ENCODE data around the gene GATM.

Gene GATM, protein sequence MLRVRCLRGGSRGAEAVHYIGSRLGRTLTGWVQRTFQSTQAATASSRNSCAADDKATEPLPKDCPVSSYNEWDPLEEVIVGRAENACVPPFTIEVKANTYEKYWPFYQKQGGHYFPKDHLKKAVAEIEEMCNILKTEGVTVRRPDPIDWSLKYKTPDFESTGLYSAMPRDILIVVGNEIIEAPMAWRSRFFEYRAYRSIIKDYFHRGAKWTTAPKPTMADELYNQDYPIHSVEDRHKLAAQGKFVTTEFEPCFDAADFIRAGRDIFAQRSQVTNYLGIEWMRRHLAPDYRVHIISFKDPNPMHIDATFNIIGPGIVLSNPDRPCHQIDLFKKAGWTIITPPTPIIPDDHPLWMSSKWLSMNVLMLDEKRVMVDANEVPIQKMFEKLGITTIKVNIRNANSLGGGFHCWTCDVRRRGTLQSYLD

DNA sequence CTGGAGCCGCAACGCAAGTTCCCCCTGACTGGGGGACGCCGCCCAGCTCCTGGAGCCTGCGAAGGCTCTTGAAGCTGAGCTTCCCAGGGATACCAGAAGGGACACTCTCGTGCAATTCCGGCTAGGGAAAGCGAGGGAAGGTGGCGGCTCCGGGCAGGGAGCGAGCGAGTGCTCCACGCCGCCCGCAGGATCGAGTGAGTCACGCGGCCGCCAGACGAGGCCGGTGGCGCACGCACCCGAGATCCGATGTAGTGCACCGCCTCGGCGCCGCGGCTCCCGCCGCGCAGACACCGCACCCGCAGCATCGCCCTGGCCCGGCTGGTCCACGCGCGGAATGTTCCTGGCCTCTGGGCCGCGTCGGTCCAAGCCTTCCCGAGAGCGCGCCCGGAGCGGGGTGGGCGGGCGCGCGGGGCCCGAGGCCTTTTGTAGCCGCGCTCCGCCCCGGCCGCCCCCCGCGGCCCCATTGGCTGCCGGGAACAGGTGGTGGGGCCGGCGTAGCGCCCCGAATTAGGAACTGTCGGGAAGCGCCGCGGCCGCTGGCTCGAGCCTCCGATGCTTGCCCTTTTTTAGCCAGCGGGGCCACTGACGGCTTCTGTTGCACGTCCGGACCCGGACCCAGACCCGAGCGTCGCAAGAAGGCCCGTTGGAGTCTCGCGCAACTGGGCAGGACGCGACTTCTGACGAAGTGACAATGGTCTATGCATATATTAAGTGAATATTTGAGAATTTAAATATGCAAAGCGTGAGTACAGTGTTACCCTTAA, at the start of gene GATM:
TSS of gene GATM (minus strand) at position 396 of the 764 bp plus-strand sequence. CDS start at position 305, 91 bp downstream.
- no peak for DNase-seq

DNA sequence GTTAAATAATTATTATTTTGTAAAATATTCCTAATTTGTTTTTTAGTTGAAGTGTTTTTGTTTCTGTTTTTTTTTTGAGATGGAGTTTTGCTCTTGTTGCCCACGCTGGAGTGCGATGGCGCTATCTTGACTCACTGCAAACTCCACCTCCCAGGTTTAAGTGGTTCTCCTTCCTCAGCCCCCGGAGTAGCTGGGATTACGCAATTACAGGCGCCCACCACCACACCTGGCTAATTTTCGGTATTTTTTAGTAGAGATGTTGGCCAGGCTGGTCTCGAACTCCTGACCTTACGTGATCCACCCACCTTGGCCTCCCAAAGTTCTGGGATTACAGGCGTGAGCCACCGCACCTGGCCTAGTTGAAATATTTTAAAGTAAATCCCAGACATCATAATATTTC, 48.7 kb upstream of the GATM start:
- no peak for DNase-seq

DNA sequence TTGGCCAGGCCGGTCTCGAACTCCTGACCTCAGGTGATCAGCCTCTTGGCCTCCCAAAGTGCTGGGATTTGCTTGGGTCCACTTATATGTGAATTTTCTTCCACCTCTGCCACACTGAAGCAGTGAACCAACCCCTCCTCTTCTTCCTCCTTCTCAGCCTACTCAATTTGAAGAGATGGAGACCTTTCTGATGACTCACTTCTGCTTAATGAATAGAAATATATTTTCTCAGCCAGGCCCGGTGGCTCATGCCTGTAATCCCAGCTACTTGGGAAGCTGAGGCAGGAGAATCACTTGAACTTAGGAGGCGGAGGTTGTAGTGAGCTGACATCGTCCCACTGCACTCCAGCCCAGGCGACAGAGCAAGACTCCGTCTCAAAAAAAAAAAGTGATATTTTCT, 46.8 kb upstream of the GATM start:
- DNase-seq = no peak

DNA sequence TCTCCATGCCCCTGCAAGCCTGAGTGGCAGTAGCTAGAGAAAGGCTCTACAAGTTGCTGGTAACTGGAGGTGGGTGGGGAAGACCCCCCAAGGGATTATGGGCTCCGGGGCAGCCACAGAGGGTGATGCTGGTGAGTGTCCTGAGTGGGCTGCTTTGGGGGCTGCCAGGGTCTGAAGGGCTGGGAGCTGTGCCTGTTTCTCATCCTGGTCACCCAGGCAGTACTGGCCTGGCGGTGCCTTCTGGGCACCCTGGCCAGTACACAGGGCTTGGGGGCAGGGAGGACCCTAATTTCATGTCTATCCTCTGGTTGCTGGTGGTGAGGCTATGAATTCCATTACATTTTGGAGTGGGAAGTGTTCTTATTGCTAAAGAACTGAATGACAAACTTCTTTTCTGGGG, 46.1 kb upstream of the GATM start:
- DNase-seq = no peak

DNA sequence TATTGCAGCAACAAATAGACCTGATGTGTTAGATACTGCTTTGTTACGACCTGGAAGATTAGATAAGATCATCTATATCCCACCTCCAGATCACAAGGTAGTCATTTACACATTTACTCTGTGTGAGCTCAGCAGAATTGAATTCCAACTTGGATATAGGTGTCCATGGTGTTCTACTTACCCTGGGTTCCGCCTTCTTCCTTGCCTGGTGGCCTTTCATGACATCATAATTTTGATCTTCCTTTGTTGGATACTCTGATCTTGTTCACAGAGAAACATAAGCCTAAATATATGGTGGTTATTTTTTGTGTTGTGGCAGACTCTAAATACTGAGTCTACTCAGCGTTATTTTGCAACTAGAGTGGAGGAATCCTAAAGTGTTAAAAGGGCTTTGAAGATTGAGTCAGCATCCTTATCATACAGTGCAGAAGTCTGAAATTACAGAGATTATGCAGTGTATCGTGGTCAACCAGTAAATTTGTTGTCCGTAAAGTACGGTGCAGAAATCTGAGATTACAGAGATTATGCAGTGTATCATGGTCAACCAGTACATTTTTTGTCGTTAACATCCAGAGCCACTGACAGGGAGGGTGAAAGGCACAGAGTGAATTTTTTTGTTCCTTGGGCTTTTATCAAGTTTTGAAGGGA, 39.1 kb upstream of the GATM start:
- DNase-seq = no peak

DNA sequence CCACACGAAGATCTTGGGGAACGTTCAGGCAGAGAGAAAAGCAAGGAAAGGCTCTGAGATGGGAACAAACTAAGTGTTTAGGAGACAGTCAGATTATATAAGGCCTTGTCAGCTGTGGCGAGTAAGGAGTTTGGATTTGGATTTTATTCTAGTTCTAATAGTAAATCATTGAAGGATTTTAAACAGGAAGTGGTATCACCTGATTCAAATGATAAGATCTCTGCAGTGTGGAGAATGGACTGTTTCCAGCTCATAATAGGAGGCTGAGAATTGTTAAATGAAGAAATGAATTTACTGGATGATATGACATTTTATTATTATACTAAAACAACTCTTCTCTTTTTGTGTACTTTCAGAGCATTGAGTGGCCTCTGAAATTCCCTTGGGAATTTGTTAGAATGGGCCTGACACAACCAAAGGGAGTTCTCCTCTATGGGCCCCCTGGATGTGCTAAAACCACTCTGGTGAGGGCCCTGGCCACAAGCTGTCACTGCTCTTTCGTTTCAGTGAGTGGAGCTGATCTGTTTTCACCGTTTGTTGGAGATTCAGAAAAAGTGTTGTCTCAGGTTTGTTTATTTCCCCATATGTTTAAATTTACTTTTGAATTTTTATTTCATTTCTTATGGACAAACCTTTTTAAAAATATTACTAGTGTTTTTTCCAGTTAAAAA, 36.0 kb upstream of the GATM start:
- DNase-seq = no peak

DNA sequence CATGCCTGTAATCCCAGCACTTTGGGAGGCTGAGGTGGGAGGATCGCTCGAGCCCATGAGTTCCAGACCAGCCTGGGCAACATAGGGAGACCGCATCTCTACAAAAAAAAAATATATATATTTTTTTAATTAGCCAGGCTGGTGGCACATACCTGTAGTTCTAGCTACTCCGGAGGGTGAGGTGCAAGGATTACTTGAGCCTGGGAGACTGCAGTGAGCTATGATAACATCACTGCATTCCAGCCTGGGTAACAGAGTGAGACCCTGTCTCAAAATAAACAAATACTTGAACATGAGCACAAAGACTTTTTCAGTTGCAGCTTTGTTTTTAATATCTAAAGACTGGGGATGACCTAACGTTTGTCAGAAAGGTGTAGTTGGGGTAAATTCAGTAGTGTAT, 31.3 kb upstream of the GATM start:
- no peak for DNase-seq

DNA sequence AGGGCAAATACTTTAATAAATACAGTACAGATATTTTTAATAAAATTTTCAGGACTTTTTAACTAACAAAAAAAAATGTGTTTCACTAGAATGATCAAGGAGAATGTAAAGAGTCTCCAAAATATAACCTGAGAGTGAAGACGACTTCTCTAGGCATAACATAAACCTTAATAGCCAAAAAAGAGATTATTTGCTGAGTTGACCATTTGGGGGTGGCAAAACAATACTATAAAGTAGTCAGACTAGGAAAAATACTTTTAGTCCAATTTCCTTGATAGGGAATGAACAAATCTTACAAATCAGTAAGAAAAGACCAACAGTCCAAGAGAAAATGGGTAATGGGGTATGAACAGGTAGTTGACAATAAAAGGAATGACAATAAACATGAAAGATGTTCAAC, 29.4 kb upstream of the GATM start:
- no peak for DNase-seq

DNA sequence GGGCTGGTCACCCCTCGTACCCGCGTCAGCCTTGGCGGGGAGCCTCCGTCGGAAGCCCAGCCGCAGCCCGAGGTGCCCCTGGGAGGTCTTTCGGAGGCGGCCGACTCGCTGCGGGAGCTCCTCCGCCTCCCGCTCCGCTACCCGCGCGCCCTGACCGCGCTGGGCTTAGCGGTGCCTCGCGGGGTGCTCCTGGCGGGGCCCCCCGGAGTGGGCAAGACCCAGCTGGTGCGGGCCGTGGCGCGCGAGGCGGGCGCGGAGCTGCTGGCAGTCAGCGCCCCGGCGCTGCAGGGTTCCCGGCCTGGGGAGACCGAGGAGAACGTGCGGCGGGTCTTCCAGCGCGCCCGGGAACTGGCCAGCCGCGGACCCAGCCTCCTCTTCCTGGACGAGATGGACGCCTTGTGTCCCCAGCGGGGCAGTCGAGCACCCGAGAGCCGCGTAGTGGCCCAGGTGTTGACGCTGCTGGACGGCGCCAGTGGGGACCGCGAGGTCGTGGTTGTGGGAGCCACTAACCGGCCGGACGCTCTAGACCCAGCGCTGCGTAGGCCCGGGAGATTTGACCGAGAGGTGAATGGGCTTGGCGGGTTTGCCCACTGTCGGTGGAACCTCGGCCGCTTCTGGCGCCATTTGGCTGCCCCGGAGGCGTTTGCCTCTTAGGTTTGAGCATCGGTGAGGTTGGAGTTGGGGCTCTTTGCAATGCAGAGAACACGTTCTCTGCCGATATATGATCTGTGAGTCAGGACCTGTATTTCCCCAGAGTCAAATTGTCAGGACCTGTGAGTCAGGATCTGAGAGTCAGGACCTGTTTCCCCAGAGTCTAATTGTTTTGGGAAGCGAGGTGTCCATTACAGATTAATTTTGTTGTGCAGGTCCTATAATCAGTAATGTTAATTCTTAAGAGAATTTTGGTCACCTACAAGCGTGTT, 24.9 kb upstream of the GATM start:
- DNase-seq = no peak

DNA sequence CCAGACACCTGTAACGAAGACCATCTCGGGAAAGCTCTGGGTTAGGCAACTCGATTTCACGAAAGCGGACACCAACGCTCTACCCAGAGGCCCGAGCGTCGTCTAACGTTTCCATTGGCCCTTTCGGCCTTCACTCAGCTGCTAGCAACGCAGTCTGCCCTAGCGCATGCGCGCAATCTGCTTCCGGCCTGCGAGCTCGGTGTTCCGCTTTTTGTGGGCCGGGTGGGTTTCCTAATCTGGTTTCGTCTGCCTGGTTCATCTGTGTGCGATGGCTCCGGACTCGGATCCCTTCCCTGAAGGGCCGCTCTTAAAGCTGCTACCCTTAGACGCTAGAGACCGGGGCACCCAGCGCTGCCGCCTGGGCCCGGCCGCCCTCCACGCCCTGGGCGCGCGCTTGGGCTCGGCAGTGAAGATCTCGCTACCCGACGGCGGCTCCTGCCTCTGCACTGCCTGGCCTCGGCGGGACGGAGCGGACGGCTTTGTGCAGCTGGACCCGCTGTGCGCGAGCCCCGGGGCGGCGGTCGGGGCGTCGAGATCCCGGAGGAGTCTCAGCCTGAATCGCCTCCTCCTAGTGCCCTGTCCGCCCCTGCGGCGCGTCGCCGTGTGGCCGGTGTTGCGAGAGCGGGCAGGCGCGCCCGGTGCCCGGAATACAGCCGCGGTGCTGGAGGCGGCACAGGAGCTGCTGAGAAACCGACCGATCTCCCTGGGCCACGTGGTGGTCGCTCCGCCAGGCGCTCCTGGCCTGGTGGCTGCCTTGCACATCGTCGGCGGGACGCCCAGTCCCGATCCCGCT, 24.0 kb upstream of the GATM start:
- peak; percentile 83 for DNase-seq

DNA sequence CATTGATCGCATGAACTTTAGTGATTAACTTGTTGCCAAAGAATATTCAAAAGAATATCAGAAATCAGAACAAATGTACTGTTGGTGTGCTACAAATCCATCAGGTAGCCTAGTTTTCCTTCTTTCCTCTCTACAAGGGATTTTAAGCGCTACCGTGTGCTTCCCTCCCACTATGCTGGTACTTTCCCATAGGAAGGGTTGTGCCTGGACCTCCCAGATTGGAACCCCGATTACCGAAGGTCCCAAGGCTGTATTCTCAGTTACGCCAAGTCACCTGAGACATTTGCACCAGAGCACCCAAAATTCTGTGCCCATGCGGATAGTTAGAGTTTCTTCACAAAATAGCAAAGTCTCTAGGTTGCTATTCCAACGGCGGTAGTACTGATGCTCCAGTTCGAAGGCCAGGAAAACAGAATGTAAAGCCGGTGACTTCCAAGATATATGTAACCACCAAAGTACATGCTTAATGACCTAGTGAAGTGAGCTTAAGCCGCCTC, 23.4 kb upstream of the GATM start:
- DNase-seq = no peak

DNA sequence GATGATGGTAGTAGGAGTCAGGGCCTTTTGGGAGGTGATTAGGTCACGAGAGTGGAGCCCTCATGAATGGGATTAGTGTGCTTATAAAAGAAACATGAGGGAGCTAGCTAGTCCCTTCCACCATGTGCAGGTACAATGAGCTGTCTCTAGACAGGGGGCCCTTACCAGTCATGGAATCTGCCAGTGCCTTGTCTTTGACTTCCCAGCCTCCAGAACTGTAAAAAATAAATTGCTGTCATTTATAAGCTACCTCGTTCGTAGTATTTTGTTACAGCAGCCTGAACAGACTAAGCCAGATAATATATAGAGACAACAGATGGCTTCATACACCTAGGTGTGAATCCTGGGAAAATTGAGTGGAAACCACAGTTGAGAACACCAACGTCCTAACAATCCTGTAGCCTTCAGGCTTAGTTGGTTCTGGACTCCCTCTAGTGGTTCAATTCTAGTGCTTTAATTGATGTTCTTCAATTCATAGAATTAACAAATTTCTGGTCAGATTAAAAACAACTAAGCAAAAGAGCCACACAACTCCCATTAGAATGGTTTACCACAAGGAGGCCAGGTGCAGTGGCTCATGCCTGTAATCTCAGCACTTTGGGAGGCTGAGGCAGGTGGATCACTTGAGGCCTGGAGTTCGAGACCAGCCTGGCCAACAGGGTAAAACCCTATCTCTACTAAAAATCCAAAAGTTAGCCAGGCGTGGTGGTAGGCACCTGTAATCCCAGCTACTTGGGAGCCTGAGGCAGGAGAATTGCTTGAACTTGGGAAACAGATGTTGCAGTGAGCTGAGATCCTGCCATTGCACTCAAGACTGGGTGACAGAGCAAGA, 21.3 kb upstream of the GATM start:
- no peak for DNase-seq

DNA sequence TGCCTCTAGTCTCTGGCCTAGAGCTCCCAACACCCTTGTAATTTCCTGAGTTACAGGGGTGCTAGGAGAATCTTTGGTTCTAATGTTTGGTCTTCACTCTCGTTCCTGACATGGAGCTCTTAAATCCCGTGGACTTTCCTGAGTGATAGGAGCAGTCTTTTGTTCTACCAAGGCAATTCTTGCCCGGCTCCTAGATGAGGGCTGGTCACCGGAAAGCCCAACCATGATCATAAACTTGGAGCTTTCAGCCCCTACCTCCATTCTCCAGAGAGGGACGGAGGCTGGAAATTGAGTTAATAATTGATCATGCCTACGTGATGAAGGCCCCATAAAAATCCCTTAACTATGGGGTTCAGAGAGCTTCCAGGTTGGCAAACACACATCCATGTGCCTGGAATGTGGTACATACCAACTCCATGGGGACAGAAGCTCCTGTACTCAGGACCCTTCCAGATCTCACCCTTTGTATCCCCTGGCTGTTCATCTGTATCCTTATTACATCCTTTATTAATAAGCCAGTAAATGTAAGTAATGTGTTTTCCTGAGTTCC, 18.8 kb upstream of the GATM start:
- DNase-seq = no peak

DNA sequence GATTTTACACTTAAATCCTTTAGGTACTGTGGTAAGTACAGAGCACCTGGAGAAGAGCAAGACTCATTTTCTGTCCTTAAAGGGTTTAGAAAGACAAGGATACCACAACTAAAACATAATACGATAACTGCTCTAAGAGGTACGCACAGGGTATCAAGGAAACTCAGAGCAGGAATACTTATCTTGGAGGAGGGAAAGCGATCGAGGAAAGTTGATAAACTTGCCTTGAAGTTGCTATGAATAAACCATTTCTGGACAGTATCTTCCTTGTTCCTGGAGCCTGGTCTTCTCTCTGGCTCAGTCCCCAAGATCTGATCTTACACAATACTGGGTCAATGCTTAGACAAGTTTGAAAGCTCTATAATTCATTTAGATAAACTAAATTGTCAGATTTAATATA, 17.6 kb upstream of the GATM start:
- DNase-seq = no peak

DNA sequence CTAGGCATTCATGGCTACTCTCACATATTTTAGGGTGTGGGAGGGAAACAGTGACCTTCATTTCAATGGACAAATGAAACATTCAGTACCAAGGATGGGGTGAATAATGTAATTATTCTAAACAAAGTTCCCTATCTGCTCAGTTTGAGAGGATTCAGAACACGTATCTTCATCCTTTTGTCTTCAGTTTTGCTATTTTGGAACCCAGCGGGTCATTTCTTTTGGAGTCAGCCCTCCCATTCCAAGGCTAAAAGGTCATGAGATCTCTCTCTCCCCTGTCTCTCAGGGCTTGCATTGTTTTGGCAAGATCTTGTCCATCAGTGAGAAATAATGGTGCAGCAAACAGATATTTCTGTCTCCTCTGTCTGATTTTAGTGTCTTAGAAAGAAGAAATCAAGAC, 16.3 kb upstream of the GATM start:
- DNase-seq = no peak

DNA sequence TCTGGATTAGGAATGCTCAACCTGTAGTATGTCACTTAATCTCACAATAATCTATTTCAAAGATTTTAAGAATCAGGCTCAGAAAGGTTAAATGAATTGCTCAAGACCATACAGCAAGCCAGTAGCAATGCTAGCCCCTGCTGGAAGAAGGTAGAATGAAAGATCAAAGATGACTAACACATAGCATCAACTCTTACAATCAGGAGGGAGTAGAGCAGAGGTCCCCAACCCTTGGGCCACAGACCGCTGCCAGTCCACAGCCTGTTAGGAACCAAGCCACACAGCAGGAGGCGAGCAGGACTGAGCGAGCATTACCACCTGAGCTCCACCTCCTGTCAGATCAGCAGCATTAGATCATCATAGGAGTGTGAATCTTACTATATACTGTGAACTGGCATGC, 15.5 kb upstream of the GATM start:
- DNase-seq = no peak

DNA sequence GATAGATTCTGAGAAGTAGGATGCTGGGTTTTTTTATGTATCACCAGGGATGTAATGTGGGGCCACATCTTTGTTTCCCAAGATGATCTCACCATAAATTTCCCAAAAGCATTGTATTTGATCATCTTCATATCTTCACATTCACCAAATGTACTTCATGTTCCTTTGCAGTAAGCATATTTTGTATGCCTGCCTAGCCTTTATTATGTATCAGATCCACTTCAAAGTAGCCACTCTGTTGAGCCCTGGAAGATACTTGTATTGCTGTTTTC, 14.2 kb upstream of the GATM start:
- no peak for DNase-seq

DNA sequence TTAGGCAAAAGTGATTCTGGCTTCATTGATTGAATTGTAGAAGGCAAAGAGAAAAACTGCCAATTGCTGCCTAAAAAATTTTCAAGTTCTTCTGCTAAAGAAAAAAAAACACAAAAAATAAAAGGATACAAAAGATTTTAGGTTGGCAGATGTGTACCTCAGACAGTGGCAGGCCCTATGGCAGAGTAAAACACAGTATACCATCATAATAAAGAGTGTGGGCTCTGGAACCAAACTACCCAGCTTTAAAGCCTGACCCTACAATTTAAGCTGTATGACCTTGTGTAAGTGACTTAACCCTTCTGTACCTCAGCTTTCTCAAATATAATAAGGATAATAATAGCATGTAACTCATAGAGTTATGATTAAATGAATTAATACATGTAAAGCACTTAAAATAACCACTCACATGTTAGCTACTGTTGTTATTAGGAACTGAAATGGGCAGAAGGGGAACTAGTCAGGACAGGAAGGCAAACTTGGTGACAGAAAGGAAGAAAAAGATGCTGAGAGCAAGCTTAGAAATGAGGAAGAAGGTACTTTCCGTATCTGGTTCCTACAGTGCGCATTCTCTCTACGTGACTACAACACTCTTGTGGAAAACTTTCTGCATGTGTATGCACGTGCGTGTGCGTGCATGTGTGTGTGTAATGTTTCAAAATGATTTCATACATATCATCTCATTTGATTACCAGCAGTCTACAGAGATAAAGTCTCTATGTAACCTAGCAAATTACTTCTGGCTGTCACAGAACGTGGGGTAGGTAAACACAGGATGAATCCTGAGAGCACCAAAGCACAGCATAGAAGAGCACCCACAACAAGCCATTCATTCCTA, 13.6 kb upstream of the GATM start:
- DNase-seq = peak; percentile 10

DNA sequence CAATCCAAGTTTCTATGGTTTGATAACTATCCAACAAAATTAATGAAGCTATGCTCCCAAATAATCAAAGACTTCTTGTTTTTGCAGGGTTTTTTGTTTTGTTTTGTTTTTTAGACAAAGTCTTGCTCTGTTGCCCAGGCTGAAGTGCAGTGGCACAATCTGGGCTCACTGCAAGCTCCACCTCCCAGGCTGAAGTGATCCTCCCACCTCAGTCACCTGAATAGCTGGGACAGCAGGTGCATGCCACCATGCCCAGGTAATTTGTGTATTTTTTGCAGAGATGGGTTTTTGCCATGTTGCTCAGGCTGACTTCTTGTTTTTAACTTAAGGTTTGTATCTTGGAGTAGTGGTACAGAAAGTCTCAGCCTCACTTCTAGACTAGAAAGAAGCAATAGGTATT, 11.0 kb upstream of the GATM start:
- DNase-seq = no peak
